ENCODE measurements around the gene GSTM2. TPM values are rescaled to one million over a fixed set of nuclear protein-coding genes. Genes with fewer than 3 reads are reported as not detected.

Gene GSTM2
- polyA plus RNA-seq, 6 donors from 2014 or later: 3.9 to 14.5 (median 5.7) TPM

DNA sequence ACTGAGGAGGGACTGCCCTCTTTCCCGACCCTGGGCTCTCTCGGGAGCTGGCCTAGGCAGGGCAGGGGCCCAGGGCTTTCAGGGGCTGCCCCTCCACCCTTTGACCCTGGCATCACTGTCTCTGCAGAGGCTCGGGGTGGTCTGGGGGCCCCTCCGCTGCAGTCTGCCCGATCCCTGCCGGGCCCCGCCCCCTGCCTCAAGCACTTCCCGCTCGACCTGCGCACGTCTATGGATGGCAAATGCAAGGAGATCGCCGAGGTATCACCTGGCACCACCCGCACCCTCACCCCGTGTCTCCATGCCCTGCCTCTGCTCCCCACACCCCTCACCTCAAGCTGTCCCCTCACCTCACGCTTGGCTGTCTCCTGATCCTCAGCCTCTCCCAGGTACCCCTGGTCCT is 42.7 kb upstream of the GSTM2 start:
- peaks cover 44 to 60% (median 51%) of the 10 kb centered on the region in 3 donors for H3K4me1 Mint-ChIP-seq
- peaks cover 0 to 31% of the 10 kb centered on the region in 2 donors for H3K36me3 Mint-ChIP-seq
- no peak for DNase-seq
- H3K9me3 Mint-ChIP-seq: no peaks in the 10 kb centered on the region
- H3K4me3 Mint-ChIP-seq: peak overlapping the region in 4 of 8 donors; percentile 56 to 99 (median 76)
- H3K27ac Mint-ChIP-seq: peak overlapping the region in 3 of 6 donors; percentile 50 to 92 (median 78)
- ATAC-seq (ENCODE audit: low read depth in 2 of 2): no peak
- H3K27me3 Mint-ChIP-seq: no peaks in the 10 kb centered on the region

DNA sequence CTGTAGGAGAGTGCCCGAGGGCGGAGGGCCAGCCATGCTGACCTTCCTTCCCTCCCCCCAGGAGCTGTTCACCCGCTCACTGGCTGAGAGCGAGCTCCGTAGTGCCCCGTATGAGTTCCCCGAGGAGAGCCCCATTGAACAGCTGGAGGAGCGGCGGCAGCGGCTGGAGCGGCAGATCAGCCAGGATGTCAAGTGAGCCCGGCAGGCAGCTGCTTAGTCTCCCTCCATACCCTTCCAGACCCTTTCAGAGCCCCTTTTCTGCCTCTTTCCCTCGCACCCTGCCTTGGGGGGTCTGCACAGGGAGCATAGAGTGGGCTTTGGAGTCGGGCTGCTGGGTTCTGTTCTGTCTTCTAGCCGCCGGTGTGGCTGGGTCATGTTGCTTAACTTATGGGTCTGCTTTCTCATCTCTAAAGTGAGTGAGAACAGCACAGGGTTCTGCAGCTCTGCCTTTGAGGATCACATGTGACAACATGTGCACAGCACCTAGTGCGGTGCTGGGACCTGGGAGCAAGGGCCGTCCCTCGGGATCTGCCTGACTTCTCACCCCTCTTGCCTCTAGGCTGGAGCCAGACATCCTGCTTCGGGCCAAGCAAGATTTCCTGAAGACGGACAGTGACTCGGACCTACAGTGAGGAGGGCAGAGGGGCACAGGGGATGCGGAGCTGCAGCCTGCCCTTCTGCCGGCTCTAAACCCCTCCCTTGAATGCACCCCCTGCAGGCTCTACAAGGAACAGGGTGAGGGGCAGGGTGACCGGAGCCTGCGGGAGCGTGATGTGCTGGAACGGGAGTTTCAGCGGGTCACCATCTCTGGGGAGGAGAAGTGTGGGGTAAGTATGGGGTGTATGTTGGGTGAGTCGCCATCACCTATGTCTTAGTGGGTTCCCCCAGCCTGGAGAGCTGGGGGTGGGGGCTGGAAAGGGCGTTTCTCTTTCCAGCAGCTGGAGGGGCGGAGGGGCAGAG is 42.0 kb upstream of the GSTM2 start:
- DNase-seq: no peak
- peak overlapping the region in 5 of 6 donors; percentile 30 to 92 (median 78) for H3K27ac Mint-ChIP-seq
- no peaks in the 10 kb centered on the region for H3K9me3 Mint-ChIP-seq
- peaks cover 43 to 53% (median 46%) of the 10 kb centered on the region in 3 donors for H3K4me1 Mint-ChIP-seq
- H3K27me3 Mint-ChIP-seq: no peaks in the 10 kb centered on the region
- H3K4me3 Mint-ChIP-seq: peak overlapping the region in 2 of 8 donors; percentile 56 to 58
- H3K36me3 Mint-ChIP-seq: peaks cover under 1 to 31% of the 10 kb centered on the region in 2 donors
- no peak for ATAC-seq (ENCODE audit: low read depth in 2 of 2)

DNA sequence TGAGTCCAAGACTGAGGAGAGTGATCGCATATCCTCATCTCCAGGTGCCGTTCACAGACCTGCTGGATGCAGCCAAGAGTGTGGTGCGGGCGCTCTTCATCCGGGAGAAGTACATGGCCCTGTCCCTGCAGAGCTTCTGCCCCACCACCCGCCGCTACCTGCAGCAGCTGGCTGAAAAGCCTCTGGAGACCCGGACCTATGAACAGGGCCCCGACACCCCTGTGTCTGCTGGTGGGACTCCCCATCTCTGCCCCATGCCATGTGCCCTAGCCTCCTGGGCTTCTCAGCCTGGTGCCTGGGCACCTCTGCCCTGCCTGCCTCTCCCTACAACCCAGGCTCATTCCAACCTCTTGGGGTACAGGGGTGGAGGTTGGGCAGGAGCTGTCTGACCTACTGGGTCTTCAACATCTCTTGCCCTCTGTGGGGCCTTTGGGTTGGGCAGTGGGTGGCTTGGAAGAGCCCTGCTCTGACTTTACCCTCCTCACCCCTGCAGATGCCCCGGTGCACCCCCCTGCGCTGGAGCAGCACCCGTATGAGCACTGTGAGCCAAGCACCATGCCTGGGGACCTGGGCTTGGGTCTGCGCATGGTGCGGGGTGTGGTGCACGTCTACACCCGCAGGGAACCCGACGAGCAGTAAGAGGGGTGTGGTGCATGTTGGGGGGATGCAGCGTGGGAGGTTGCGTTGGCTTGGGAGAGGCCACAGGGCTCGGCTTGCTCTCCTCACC is 41.0 kb upstream of the GSTM2 start:
- peaks cover 34 to 47% (median 38%) of the 10 kb centered on the region in 3 donors for H3K4me1 Mint-ChIP-seq

DNA sequence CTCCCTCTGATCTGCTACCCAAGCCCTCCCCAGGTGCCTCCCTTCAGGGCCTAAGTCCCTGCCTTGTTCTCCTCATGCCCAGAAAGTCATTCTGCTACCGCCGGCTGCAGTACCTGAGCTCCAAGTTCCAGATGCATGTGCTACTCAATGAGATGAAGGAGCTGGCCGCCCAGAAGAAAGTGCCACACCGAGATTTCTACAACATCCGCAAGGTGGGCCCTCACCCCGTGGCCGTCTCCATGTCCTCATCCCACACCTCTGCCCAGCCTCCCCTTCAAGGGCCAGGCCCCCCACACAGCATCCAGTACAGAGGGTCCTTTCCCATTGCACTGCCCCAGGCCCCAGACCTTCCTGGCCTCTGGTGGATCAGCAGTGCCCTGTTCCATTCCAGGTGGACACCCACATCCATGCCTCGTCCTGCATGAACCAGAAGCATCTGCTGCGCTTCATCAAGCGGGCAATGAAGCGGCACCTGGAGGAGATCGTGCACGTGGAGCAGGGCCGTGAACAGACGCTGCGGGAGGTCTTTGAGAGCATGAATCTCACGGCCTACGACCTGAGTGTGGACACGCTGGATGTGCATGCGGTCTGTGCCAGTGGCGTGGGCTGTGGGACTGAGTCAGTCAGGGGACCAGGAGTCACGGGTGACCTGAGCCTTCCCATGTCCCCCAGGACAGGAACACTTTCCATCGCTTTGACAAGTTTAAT is 40.0 kb upstream of the GSTM2 start:
- no peaks in the 10 kb centered on the region for H3K27me3 Mint-ChIP-seq
- ATAC-seq (ENCODE audit: low read depth in 2 of 2) (no peak), DNase-seq (no peak)
- H3K9me3 Mint-ChIP-seq: no peaks in the 10 kb centered on the region
- H3K4me1 Mint-ChIP-seq: peaks cover 24 to 37% (median 32%) of the 10 kb centered on the region in 3 donors
- H3K36me3 Mint-ChIP-seq: peaks cover 4 to 31% of the 10 kb centered on the region in 2 donors
- peak overlapping the region in 2 of 8 donors; percentile 14 to 29 for H3K4me3 Mint-ChIP-seq
- peak overlapping the region in 2 of 6 donors; percentile 9 to 12 for H3K27ac Mint-ChIP-seq

More for the DNA sequence above, 41.0 kb upstream of the GSTM2 start:
- Mint-ChIP-seq H3K4me3 (no peak overlapping the region), H3K27me3 (no peaks in the 10 kb centered on the region), H3K27ac (peak overlapping the region in 2 of 6 donors; percentile 67 to 78), H3K36me3 (peaks cover 4 to 31% of the 10 kb centered on the region in 2 donors), H3K9me3 (no peaks in the 10 kb centered on the region)
- no peak for ATAC-seq (ENCODE audit: low read depth in 2 of 2)
- no peak for DNase-seq

DNA sequence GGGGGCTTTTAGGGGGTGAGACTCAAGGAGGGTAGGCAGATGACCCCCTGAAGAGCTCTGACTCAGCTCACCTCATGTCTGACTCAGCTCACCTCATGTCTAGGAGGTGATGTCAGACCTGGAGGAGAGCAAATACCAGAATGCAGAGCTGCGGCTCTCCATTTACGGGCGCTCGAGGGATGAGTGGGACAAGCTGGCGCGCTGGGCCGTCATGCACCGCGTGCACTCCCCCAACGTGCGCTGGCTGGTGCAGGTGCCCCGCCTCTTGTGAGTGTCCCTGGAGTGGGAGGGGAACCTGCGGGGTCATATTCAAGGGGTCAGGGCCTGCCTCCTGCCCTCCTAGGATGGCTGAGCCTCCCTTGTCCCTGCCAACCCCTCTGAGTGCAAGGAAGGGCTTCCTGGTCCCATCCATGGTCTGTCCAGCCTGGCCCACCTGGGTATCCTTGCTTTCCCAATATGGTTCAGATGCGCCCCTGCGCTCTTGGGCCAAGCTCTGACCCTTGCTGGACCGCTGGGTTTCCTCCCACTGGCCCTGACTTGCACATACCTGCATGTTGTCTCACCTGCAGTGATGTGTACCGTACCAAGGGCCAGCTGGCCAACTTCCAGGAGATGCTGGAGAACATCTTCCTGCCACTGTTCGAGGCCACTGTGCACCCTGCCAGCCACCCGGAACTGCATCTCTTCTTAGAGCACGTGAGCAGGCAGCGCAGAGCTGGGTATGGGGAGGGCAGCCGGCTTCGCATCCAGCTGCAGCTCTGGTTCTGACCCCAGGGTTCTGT is 39.1 kb upstream of the GSTM2 start:
- Mint-ChIP-seq H3K4me1 (peaks cover 15 to 28% (median 26%) of the 10 kb centered on the region in 3 donors), H3K4me3 (peak overlapping the region in 1 of 8 donors; percentile 29), H3K27me3 (no peaks in the 10 kb centered on the region), H3K27ac (peak overlapping the region in 1 of 6 donors; percentile 49), H3K36me3 (peaks cover 4 to 31% of the 10 kb centered on the region in 2 donors), H3K9me3 (no peaks in the 10 kb centered on the region)
- no peak for DNase-seq
- no peak for ATAC-seq (ENCODE audit: low read depth in 2 of 2)

DNA sequence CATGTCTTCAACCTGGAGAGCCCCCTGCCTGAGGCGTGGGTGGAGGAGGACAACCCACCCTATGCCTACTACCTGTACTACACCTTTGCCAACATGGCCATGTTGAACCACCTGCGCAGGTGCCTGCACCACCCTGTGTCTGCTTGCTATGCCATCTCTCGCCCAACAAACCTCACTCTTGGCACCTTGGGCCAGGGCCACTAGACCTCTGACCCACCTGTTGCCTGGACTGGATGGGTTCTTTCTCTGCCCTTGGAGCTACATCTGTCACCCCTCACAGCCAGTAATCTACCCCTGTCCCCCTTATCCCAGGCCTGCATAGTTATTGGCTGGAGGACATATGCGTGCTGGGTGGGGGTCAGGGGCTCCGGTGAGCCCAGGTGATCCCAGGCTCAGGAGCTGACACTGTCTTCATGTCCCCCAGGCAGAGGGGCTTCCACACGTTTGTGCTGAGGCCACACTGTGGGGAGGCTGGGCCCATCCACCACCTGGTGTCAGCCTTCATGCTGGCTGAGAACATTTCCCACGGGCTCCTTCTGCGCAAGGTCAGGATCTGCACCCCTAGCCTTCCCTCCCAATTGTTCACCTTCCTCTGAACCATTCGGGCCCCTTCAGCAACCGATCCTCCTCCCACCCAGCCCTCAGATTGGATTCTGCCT is 38.4 kb upstream of the GSTM2 start:
- Mint-ChIP-seq H3K4me3 (no peak overlapping the region), H3K27me3 (no peaks in the 10 kb centered on the region), H3K9me3 (no peaks in the 10 kb centered on the region), H3K36me3 (peaks cover 4 to 31% of the 10 kb centered on the region in 2 donors), H3K4me1 (peaks cover 8 to 20% (median 20%) of the 10 kb centered on the region in 3 donors), H3K27ac (peak overlapping the region in 1 of 6 donors; percentile 49)
- DNase-seq (no peak), ATAC-seq (ENCODE audit: low read depth in 2 of 2) (no peak)

DNA sequence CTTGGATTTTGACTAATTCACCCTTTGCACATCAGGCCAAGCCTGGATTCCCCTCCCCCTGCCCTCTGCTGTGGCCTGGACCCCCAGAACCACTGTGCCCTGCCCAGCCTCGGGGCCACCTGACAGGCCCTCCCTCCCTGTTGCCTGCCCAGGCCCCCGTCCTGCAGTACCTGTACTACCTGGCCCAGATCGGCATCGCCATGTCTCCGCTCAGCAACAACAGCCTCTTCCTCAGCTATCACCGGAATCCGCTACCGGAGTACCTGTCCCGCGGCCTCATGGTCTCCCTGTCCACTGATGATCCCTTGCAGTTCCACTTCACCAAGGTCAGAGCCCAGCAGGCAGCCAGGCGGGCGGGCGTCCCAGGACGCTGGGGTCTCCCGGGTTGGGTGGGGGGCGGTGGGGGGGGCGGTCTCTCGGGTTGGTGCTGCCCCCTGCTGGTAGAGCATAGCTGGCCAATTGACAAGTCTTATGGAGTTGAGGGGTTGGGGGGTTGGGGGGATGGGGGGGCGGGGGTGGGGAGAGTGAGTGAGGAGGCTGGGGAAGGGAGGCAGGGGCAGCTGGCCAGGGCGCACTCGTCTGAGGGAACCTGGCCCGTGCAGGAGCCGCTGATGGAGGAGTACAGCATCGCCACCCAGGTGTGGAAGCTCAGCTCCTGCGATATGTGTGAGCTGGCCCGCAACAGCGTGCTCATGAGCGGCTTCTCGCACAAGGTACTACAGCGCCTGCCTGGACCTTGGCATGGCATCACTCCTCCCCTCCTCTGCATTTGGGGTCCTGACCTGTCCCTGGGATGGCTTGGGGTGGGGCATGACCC is 37.6 kb upstream of the GSTM2 start:
- peak; percentile 21 to 25 for ATAC-seq (ENCODE audit: low read depth in 2 of 2)
- Mint-ChIP-seq H3K27me3 (no peaks in the 10 kb centered on the region), H3K27ac (no peak overlapping the region), H3K9me3 (no peaks in the 10 kb centered on the region), H3K4me1 (peaks cover 4 to 15% (median 12%) of the 10 kb centered on the region in 3 donors), H3K36me3 (peaks cover 4 to 31% of the 10 kb centered on the region in 2 donors), H3K4me3 (no peak overlapping the region)
- DNase-seq: peak; percentile 16

DNA sequence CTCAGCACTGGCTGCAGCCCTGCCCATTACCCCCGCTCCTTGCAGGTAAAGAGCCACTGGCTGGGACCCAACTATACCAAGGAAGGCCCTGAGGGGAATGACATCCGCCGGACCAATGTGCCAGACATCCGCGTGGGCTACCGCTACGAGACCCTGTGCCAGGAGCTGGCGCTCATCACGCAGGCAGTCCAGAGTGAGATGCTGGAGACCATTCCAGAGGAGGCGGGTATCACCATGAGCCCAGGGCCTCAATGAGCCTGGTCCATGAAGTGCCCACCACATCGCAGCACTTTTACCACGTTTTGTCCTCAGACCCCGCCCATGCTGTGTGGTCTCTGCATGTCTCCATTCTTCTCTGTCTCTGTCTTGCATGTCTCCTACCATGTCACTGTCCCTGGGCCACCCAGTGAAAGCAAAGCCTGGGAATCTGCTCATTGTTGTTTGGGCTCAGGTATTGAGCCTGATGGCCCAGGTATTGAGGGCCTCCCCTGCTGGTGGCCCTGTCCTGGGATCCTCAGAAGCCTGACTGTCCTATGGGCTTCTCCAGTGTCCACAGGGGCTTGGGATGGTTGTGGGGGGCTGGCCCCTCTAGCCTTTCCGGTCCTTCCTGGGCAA is 36.9 kb upstream of the GSTM2 start:
- Mint-ChIP-seq H3K9me3 (no peaks in the 10 kb centered on the region), H3K27me3 (no peaks in the 10 kb centered on the region), H3K4me1 (peaks cover 2 to 12% (median 5%) of the 10 kb centered on the region in 3 donors), H3K4me3 (no peak overlapping the region), H3K36me3 (peaks cover 4 to 29% of the 10 kb centered on the region in 2 donors), H3K27ac (no peak overlapping the region)
- ATAC-seq (ENCODE audit: low read depth in 2 of 2): no peak
- DNase-seq: no peak

DNA sequence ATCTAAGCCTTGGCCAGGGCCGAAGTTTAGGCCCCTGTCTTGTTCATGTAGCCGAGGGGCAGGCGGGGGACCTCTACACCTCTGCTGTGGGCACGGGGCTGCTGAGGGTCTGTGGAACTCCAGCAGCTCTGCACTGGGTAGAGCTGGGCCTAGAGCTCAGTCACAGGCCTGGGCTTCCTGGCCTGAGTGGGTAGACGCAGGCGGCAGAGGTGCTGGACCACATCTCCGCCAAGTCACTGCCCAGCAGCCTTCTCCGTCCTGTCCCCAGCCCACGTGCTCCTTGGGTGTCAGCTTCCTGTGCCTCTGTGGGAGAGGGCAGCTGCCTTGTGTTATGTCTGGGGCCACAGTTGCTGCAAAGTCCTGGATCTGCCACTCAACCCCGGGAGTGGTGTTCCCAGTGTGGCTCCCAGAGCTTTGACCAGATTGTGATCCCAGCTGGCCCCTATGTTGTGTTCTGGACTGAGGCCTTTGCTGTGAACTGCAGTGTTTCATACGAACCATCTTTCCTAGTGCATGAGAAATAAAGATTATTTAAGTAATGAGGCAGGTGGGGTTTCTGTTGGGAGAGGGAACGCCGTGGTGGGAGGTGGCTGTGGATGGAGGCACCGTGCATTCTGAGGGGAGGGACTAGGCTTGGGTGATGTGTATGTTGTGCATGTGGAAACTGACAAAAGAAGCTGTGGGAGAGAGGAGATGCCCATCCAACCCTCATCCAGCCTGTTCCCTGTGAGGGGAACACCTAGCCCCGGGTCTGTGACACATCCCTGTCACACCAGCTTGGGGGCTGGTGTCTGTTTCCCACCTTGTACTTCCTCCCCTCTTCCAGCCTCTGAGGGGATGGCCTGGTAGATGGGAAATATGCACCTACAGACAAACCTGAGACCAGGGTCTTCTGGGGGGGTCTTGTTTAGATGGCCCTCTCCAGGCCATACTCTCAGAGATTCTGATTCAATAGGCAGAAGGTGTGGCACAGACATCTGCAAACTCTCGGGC is 36.0 kb upstream of the GSTM2 start:
- no peak overlapping the region for H3K4me3 Mint-ChIP-seq
- DNase-seq (no peak), ATAC-seq (ENCODE audit: low read depth in 2 of 2) (no peak)
- no peak overlapping the region for H3K27ac Mint-ChIP-seq
- peaks cover 0 to 9% (median 2%) of the 10 kb centered on the region in 3 donors for H3K4me1 Mint-ChIP-seq
- no peaks in the 10 kb centered on the region for H3K27me3 Mint-ChIP-seq
- H3K9me3 Mint-ChIP-seq: no peaks in the 10 kb centered on the region
- H3K36me3 Mint-ChIP-seq: peaks cover 4 to 24% of the 10 kb centered on the region in 2 donors

DNA sequence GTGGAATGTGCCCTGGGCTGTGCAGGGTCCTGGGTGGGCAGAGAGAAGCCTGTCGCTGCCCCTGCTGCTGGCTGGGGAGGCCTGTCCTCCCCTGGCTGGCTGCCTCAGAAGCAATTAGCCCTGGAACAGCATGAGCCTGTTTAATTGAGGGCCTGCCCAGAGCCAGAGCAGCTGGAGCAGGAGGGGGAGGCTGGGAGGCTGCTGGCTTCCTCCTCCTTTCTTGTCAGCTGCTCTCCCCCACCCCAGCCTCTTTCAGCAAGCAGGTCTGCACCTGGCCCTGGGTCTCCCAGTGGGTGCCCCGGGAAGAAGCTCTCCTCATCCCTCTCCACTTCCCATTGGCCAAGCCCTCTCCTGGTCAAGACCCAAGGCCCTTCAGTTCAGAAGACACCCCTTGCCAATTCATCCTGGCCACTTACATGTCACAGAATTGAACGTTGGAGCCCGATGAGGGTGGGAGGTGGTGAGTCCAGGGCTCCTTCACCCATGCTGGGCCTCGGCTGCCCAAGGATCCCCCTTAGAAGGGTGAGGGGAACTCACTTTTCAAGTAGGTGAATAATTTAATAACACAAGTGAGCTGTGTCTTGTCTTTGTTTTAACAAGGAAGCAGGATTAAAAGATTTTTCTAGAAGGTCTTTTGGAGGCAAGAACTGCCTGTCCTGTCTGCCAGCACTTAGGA is 35.0 kb upstream of the GSTM2 start:
- peaks cover 0 to 5% (median 0%) of the 10 kb centered on the region in 3 donors for H3K27me3 Mint-ChIP-seq
- H3K27ac Mint-ChIP-seq: peak overlapping the region in 1 of 6 donors; percentile 56
- peaks cover 4 to 17% of the 10 kb centered on the region in 2 donors for H3K36me3 Mint-ChIP-seq
- no peak overlapping the region for H3K4me3 Mint-ChIP-seq
- H3K4me1 Mint-ChIP-seq: peaks cover 0 to 4% (median 2%) of the 10 kb centered on the region in 3 donors
- no peaks in the 10 kb centered on the region for H3K9me3 Mint-ChIP-seq
- DNase-seq (no peak), ATAC-seq (ENCODE audit: low read depth in 2 of 2) (no peak)
